ENCODE measurements around the gene ZNF367. TPM values are rescaled to one million over a fixed set of nuclear protein-coding genes. Genes with fewer than 3 reads are reported as not detected.

Gene ZNF367
- total and polyA plus RNA-seq, 9 of the 15 experiments (the other 6 are each of a cell fraction or from before 2014, with no cell fraction given), result 2.7 to 14.4 (median 10.0) TPM

GRCh38 chr9:96457266-96457665 is 39.1 kb upstream of the ZNF367 start:
- DNase-seq (ENCODE audit: extremely low read depth in 1 of 4, low spot score in 3 of 4) (no peak), ATAC-seq (no peak), FAIRE-seq (no peak)
- CTCF ChIA-PET (ENCODE audit: low intra/inter-chr PET ratio), result no interaction called here
- Histone ChIP-seq H3K4me1 (replicated peaks in 1 of 2; ENCODE audit: control insufficient read depth in 2 of 2, insufficient read depth in 2 of 2, low read length in 2 of 2) (no peaks in the 10 kb centered on the region), H3K27me3 (ENCODE audit: control insufficient read depth in 2 of 2, insufficient read depth in 2 of 2, low read length in 2 of 2) (no peaks in the 10 kb centered on the region), H3K27ac (ENCODE audit: extremely low read depth, low read depth, low read length) (no peak overlapping the region), H2AFZ (ENCODE audit: low read depth, low read length) (no peak overlapping the region), H3K36me3 (ENCODE audit: control insufficient read depth, insufficient read depth, low read length) (no peaks in the 10 kb centered on the region), H3K9me3 (replicated peaks; ENCODE audit: control insufficient read depth, insufficient read depth, low read depth, low read length) (no peaks in the 10 kb centered on the region), H3K9me1 (ENCODE audit: control insufficient read depth, insufficient read depth, low read length) (no peaks in the 10 kb centered on the region), H4K20me1 (replicated peaks; ENCODE audit: control insufficient read depth, insufficient read depth, low read length) (no peaks in the 10 kb centered on the region), H3K4me3 (no peak overlapping the region), H3K9ac (ENCODE audit: insufficient read depth in 1 of 2, low read depth in 2 of 2, low read length in 2 of 2) (no peak overlapping the region), H3K4me2 (ENCODE audit: insufficient read depth, low read length) (no peak overlapping the region), H3K79me2 (ENCODE audit: control insufficient read depth, insufficient read depth, low read length) (no peaks in the 10 kb centered on the region)
- in situ Hi-C loops (cut with MboI), result no loop called here
- POLR2A ChIA-PET, result interaction anchor here (0.7 kb wide), 1 partner anchor 433 kb away, joined by 4 read pairs; no protein-coding TSS in a partner anchor
- intact Hi-C loops (cut with micrococcal nuclease), result no loop called here
- WGBS (ENCODE audit: insufficient coverage, low coverage, missing lambda C conversion rate), result 79% methylated on average over 4 of the region's 4 CpGs
- BruUV-seq (replicated peaks), result no TSS peak
- TF ChIP-seq SREBF1 (IDR thresholded peaks at IDR 0.05; ENCODE audit: borderline replicate concordance, low read depth, low read length) (no peak), NFIC (IDR thresholded peaks at IDR 0.05) (peak; percentile 71), ZNF347 (CRISPR knock-in tag; IDR thresholded peaks at IDR 0.05; ENCODE audit: low read depth) (no peak)

DNA sequence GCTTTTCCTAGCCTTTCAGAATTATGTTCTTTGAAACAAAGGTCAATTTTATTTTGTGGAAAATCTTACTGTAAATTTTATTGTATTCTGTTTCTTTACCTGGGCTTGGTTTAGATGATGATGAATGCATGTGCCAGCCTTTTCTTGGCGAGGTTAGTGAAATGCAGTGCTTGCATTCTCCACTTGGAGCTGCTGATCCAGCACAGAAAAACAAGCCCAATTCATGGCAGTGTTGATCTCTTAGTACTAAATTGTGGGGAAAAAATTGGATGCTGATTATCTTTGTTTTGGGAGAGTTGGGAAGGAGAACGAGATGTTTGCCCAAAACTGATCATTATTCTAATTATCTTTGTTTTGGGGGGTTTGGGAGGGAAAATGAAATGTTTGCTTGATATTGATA is 35.5 kb upstream of the ZNF367 start:
- 17% methylated on average over 2 of the region's 2 CpGs for WGBS (ENCODE audit: insufficient coverage, low coverage, missing lambda C conversion rate)
- intact Hi-C loops (cut with micrococcal nuclease), result no loop called here
- no TSS peak for BruUV-seq (replicated peaks)

More for the DNA sequence above, 35.5 kb upstream of the ZNF367 start:
- no peaks in the 10 kb centered on the region; the same call in 2 of the 3 replicates for H3K79me2 ChIP-seq (ENCODE audit: control insufficient read depth, insufficient read depth, low read length)
- no peak overlapping the region for H3K27ac ChIP-seq (ENCODE audit: extremely low read depth, low read depth, low read length)
- ATAC-seq (no peak), FAIRE-seq (peak; percentile 11), DNase-seq (ENCODE audit: extremely low read depth in 1 of 4, low spot score in 3 of 4) (no peak)
- POLR2A ChIA-PET, result interaction anchor here (1.9 kb wide), 1 partner anchor 10 kb away, joined by 5 read pairs; no protein-coding TSS in a partner anchor
- H2AFZ ChIP-seq (ENCODE audit: low read depth, low read length), result no peak overlapping the region
- no peak overlapping the region for H3K4me3 ChIP-seq
- no peaks in the 10 kb centered on the region for H3K9me1 ChIP-seq (ENCODE audit: control insufficient read depth, insufficient read depth, low read length)
- H3K27me3 ChIP-seq (ENCODE audit: control insufficient read depth in 2 of 2, insufficient read depth in 2 of 2, low read length in 2 of 2), result peaks cover 2 to 10% of the 10 kb centered on the region in 2 experiments; a peak in 2 of 5 replicates
- H3K9me3 ChIP-seq (replicated peaks; ENCODE audit: control insufficient read depth, insufficient read depth, low read depth, low read length), result no peaks in the 10 kb centered on the region
- H4K20me1 ChIP-seq (replicated peaks; ENCODE audit: control insufficient read depth, insufficient read depth, low read length), result no peaks in the 10 kb centered on the region
- CTCF ChIA-PET (ENCODE audit: low intra/inter-chr PET ratio), result no interaction called here
- H3K9ac ChIP-seq (ENCODE audit: insufficient read depth in 1 of 2, low read depth in 2 of 2, low read length in 2 of 2), result no peak overlapping the region
- in situ Hi-C loops (cut with MboI), result no loop called here
- H3K4me2 ChIP-seq (ENCODE audit: insufficient read depth, low read length), result no peak overlapping the region
- no peak for TF ChIP-seq SMAD2 (IDR thresholded peaks at IDR 0.05; ENCODE audit: low read depth, low read length)
- peak in 2 of 3 experiments; percentile 16 to 35; a peak in 2 of 6 replicates for TF ChIP-seq CTCF (IDR thresholded peaks at IDR 0.05 in 2 of 3, conservative IDR thresholded peaks at IDR 0.05 in 1 of 3; ENCODE audit: insufficient read depth in 2 of 3, low read depth in 1 of 3, low read length in 3 of 3)
- TF ChIP-seq RAD21 (CRISPR knock-in tag; conservative IDR thresholded peaks at IDR 0.05 in 1 of 2, IDR thresholded peaks at IDR 0.05 in 1 of 2), result peak in 1 of 2 experiments; percentile 34; a peak in 2 of 4 replicates
- no peaks in the 10 kb centered on the region for H3K36me3 ChIP-seq (ENCODE audit: control insufficient read depth, insufficient read depth, low read length)
- H3K4me1 ChIP-seq (replicated peaks in 1 of 2; ENCODE audit: control insufficient read depth in 2 of 2, insufficient read depth in 2 of 2, low read length in 2 of 2), result peaks cover 2 to 18% of the 10 kb centered on the region in 2 experiments; a peak in 3 of 5 replicates

Data from K562 (cell line).